Left lung (tissue), 10 donors: Measurements from ENCODE around the gene SF3A1. TPM values are rescaled to one million over a fixed set of nuclear protein-coding genes. Genes with fewer than 3 reads are reported as not detected.

ENCODE experiments used
- ATAC-seq: fragments of 200-7000 bp; cut with Tn5 transposase; one replicate; pipeline ENCODE4 v1.9.1; 2020; ENCODE audit warnings: moderate library complexity
- DNase-seq, 4 donors: peaks; one replicate each; pipeline ENCODE4 v3.0.0-alpha.2; 2013 to 2020
- H3K27ac ChIP-seq, 2 donors: fragments of 200-600 bp; sonication (generic) in 1 of 2; one replicate each; pipeline versions ENCODE4 v1.5.0 to v1.8.0; 2020 to 2021
- H3K27me3 ChIP-seq, 2 donors: fragments of 200-600 bp; sonication (generic) in 1 of 2; one replicate each; pipeline versions ENCODE4 v1.5.0 to v1.8.0; 2020 to 2021
- H3K36me3 ChIP-seq, 2 donors: fragments of 200-600 bp; sonication (generic) in 1 of 2; one replicate each; pipeline versions ENCODE4 v1.5.0 to v1.8.0; 2020 to 2021
- H3K4me1 ChIP-seq, 2 donors: fragments of 200-600 bp; one replicate each; pipeline ENCODE4 v1.8.0; 2021
- H3K4me3 ChIP-seq, 2 donors: fragments of 200-600 bp; sonication (generic) in 1 of 2; one replicate each; pipeline versions ENCODE4 v1.5.0 to v1.8.0; 2020 to 2021; ENCODE audit warnings: mild to moderate bottlenecking in 1 of 2
- H3K9me3 ChIP-seq, 2 donors: fragments of 200-600 bp; sonication (generic) in 1 of 2; one replicate each; pipeline versions ENCODE4 v1.5.0 to v1.8.0; 2020 to 2021
- CTCF ChIP-seq, 2 donors: fragments of 200-600 bp; sonication (generic) in 1 of 2; IDR thresholded peaks; one replicate each; pipeline versions ENCODE4 v1.5.0 to v1.8.0; 2021; ENCODE audit warnings: antibody characterized with exemption in 2 of 2
- intact Hi-C, 2 donors: fragments of 100-400 bp; cut with DNase I; formaldehyde crosslinking; loops; one replicate each; pipeline versions ENCODE4 v1.11.2 to v1.14.2; 2022
- polyA plus RNA-seq, 6 donors: library from polyadenylated mRNA; unstranded; fragments of 120-200 nt; gene quantifications; one replicate each; pipeline ENCODE4 v1.2.1, GENCODE V29; 2013; ENCODE audit not compliant: insufficient read length in 6 of 6
- total RNA-seq, 2 donors: library from RNA; stranded (reverse); fragmentation: NEBNext Ultra II Directional; extraction: Animal tissue kit (Norgen Biotek cat#: 25700); gene quantifications; one replicate each; pipeline ENCODE4 v1.2.1, GENCODE V29; 2021
- donor health status: DM: no; HTN: yes; CAD: no.
- donor health status: DM: no; HTN: no; CAD: no.

SF3A1 gene
- total and polyA plus RNA-seq, 8 donors: 119 to 154 (median 137) TPM

- ATAC-seq: no peak
- intact Hi-C loops: no loop called here
- DNase-seq: no peak
- H3K4me3 ChIP-seq: no peak overlapping the region
- no peaks in the 10 kb centered on the region for H3K9me3 ChIP-seq
- no peaks in the 10 kb centered on the region for H3K36me3 ChIP-seq
- H3K27me3 ChIP-seq: no peaks in the 10 kb centered on the region
- peaks cover 20 to 36% of the 10 kb centered on the region in 2 donors for H3K4me1 ChIP-seq
- no peak overlapping the region for H3K27ac ChIP-seq
- no peak for TF ChIP-seq CTCF (IDR thresholded peaks at IDR 0.05)
These were observed 1.8 kb upstream of the SF3A1 start for GRCh38 chr22:30358541-30358940.

GRCh38 chr22:30357650-30358215 lies 1.0 kb upstream of the SF3A1 start:
- peaks cover 0 to 5% of the 10 kb centered on the region in 2 donors for H3K36me3 ChIP-seq
- peak overlapping the region; percentile 76 to 85 for H3K4me3 ChIP-seq
- H3K4me1 ChIP-seq: peaks cover 20 to 37% of the 10 kb centered on the region in 2 donors
- ATAC-seq (no peak), DNase-seq (peak in 1 of 4 donors; percentile 53)
- no peak for TF ChIP-seq CTCF (IDR thresholded peaks at IDR 0.05)
- H3K27ac ChIP-seq: no peak overlapping the region
- H3K9me3 ChIP-seq: no peaks in the 10 kb centered on the region
- intact Hi-C loops: no loop called here
- no peaks in the 10 kb centered on the region for H3K27me3 ChIP-seq

DNA sequence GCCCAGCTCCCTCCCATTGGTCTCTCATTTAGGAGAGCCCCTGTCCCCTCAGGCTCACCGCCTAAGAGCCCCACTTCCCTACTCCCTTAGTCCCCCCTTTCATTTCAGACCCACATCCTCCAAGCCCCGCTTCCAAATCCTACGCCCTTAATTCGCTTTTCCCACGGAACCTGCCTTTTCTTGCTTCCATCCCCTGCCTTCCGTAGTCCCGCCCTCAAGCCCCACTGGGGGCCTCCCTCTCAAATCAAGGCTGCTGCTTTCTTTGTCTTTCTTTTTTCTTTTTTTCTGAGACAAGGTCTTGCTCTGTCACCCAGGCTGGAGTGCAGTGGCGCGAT lies 509 bp upstream of the SF3A1 start:
- TF ChIP-seq CTCF (IDR thresholded peaks at IDR 0.05): no peak
- H3K4me3 ChIP-seq: peak overlapping the region; percentile 76 to 85
- DNase-seq (no peak), ATAC-seq (peak; percentile 3)
- H3K27me3 ChIP-seq: no peaks in the 10 kb centered on the region
- H3K4me1 ChIP-seq: peaks cover 20 to 37% of the 10 kb centered on the region in 2 donors
- H3K27ac ChIP-seq: peak overlapping the region in 1 of 2 donors; percentile 95
- intact Hi-C loops: no loop called here
- peaks cover 0 to 10% of the 10 kb centered on the region in 2 donors for H3K36me3 ChIP-seq
- H3K9me3 ChIP-seq: no peaks in the 10 kb centered on the region

GRCh38 chr22:30354644-30355043 lies 2.0 kb downstream of the SF3A1 start:
- Histone ChIP-seq H3K36me3 (peaks cover 0 to 35% of the 10 kb centered on the region in 2 donors), H3K4me3 (peak overlapping the region in 1 of 2 donors; percentile 85), H3K27ac (no peak overlapping the region), H3K9me3 (no peaks in the 10 kb centered on the region), H3K27me3 (no peaks in the 10 kb centered on the region), H3K4me1 (peaks cover 20 to 58% of the 10 kb centered on the region in 2 donors)
- TF ChIP-seq CTCF (IDR thresholded peaks at IDR 0.05): no peak
- DNase-seq (no peak), ATAC-seq (no peak)
- intact Hi-C loops: no loop called here

DNA sequence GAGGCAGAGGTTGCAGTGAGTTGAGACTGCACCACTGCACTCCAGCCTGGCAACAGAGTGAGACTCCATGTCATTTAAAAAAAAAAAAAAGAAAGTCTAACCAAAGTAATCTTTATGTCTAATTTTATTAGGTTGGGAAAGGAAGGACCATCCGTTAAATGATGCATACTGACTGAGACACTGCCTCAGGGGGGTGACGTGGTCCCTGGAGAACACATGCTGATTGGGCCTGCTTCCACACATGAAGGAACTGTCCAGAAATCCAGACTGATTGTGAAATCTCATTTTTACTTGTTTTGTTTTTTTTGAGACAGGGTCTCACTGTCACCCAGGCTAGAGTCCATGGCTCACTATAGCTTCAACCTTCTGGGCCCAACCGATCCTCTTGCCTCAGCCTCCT lies 5.5 kb downstream of the SF3A1 start:
- Histone ChIP-seq H3K4me1 (peaks cover 27 to 70% of the 10 kb centered on the region in 2 donors), H3K36me3 (peaks cover 0 to 70% of the 10 kb centered on the region in 2 donors)

More for the DNA sequence above, 5.5 kb downstream of the SF3A1 start:
- no peak for ATAC-seq
- DNase-seq: peak in 1 of 4 donors; percentile 21
- no peak overlapping the region for H3K27ac ChIP-seq
- intact Hi-C loops: no loop called here
- no peak for TF ChIP-seq CTCF (IDR thresholded peaks at IDR 0.05)
- H3K27me3 ChIP-seq: no peaks in the 10 kb centered on the region
- H3K9me3 ChIP-seq: no peaks in the 10 kb centered on the region
- no peak overlapping the region for H3K4me3 ChIP-seq
